ENCODE data around the gene TARS3.

The TARS3 gene

GRCh38 chr15:101619615-101619865 is 104.7 kb downstream of the TARS3 start:
- DNase-seq: no peak

- no peak for DNase-seq
Observed at GRCh38 chr15:101618851-101619614, 105.2 kb downstream of the TARS3 start.

GRCh38 chr15:101618076-101618475 is 106.2 kb downstream of the TARS3 start:
- DNase-seq: no peak

GRCh38 chr15:101617390-101617965 is 106.8 kb downstream of the TARS3 start:
- DNase-seq: no peak

GRCh38 chr15:101615986-101616848 is 108.1 kb downstream of the TARS3 start:
- DNase-seq: peak; percentile 86

- DNase-seq: no peak
Observed at GRCh38 chr15:101615414-101615985, 108.8 kb downstream of the TARS3 start.

- DNase-seq: no peak
Observed at GRCh38 chr15:101614761-101615160, 109.5 kb downstream of the TARS3 start.

GRCh38 chr15:101614001-101614585 is 110.2 kb downstream of the TARS3 start:
- DNase-seq: no peak

- peak; percentile 43 for DNase-seq
Observed at GRCh38 chr15:101613130-101614000, 110.9 kb downstream of the TARS3 start.

- no peak for DNase-seq
Observed at GRCh38 chr15:101612676-101613075, 111.6 kb downstream of the TARS3 start.

- DNase-seq: no peak
Observed at GRCh38 chr15:101611580-101612299, 112.5 kb downstream of the TARS3 start.

GRCh38 chr15:101611007-101611406 is 113.3 kb downstream of the TARS3 start:
- no peak for DNase-seq

GRCh38 chr15:101610611-101611000 is 113.7 kb downstream of the TARS3 start:
- no peak for DNase-seq

GRCh38 chr15:101609742-101610610 is 114.3 kb downstream of the TARS3 start:
- no peak for DNase-seq

- DNase-seq: no peak
Observed at GRCh38 chr15:101608201-101608600, 116.1 kb downstream of the TARS3 start.

GRCh38 chr15:101607108-101607507 is 117.2 kb downstream of the TARS3 start:
- no peak for DNase-seq

- no peak for DNase-seq
Observed at GRCh38 chr15:101604124-101604874, 120.0 kb downstream of the TARS3 start.

Data from fibroblast of skin of right biceps (primary cell).